DMS79 treated with DMSO at 0.1 percent for 48 hours (cell line): Measurements from ENCODE around the gene TBC1D22A.

Experiments
- DNase-seq: peaks from one replicate; lab custom pipeline; 2025; lab: John Stamatoyannopoulos, UW

The TBC1D22A gene

GRCh38 chr22:46995501-46996360 lies 233.3 kb downstream of the TBC1D22A start:
- no peak for DNase-seq

GRCh38 chr22:46996595-46997310 lies 234.3 kb downstream of the TBC1D22A start:
- no peak for DNase-seq

DNA sequence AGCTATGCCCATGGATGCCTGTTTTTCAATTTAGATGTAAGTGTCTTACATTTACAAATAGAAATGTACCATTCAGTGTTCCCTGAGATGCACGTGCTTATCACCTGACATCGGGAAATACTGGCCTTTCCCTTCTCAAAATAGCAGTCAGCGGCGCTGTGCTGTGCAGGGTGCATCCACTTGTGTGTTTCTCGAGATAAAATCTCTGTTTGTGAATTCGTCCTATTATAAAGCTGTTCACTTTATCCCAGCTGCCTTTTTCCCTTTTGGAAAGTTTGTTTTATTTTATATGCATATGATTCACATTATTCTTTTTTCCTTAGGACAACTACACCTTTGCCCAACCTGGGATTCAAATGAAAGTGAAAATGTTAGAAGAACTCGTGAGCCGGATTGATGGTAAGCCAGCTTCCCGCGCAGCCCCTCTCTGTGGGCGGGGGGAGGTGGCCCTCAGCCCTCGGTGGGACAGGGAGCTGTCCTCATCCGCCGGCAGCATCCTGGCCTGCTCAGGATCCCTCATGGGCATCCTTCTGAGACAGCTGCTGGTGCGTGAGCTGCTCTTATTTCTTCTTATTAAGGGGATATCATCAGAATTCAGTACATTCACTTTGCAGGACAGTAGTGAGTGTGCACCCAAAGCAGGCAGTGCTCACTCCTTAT lies 235.0 kb downstream of the TBC1D22A start:
- no peak for DNase-seq

DNA sequence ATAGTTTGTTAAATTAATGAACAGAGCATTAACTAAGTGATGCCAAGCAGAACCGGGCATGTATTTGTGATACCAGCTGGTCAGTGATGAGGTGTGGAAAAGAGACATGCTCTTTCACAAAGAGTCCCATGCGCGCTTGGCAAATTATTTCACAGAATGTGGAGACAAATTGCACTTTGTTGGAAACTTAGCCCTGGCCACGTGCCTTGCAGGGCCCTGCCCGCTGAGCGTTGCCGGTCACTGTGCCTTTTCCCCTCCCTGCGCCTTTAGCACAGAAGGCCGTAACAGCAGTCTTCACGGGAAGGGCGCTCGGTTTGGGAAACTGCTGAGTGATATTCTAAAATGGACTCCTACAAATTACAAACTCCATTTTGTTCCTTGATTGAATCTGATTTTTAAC lies 235.9 kb downstream of the TBC1D22A start:
- no peak for DNase-seq

GRCh38 chr22:47000256-47000655 lies 237.8 kb downstream of the TBC1D22A start:
- DNase-seq: no peak

GRCh38 chr22:47000888-47001287 lies 238.4 kb downstream of the TBC1D22A start:
- DNase-seq: no peak

DNA sequence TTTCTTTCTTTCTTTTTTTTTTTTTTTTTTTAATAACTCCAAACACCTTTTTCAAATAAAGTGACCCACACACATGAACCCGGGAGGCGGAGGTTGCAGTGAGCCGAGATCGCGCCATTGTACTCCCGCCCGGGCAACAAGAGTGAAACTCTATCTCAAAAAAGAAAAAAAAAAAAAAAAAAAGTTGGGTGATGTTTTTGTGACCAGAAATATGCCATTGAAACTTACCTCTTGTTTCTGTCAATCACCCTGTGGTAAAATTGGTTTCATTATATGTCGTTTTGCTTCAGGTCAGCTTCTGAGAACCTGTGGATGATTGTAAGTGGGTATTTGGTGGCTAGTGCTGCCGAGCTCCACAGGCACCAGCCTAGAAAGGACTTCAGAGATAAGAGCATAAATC lies 238.8 kb downstream of the TBC1D22A start:
- no peak for DNase-seq

DNA sequence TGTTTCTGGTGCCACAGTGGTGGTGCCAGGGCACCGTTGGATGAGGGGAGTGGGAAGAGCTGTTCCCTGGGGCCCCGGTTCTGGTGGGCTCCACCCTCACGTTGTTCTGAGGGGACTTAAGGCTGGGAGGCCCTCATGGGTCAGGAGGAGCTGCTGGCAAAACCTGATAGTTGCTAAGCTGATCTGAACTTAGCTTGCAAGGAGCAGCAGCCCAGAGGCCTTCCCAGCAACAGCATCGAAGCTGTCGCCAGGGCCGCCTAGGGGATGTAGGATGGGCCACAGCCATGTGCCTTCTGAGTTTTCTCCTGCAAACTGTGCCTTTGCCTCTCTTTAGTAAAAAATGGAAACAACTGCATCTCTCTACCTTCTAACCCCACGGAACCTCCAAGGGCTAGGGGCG lies 240.2 kb downstream of the TBC1D22A start:
- no peak for DNase-seq

GRCh38 chr22:47005506-47006408 lies 243.3 kb downstream of the TBC1D22A start:
- DNase-seq: no peak

DNA sequence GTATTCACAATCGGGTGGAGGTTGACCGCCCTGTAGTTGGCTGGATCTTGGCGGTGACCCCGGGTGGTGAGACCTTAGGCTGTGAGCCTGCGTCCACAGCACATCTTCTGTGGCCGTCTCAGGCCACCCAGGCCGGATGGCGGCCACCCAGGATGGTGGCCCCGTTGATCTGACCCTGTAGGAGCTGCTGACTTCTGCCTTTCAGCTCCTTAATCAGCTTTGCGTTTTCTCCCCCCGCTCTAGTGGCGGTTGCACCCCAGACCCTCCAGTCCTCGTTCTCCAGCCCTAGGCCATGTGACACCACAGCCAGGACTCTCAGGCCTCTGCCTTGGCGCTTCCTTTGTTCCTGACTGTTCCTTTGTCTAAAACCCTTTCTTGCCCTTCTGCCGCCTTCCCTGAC lies 244.0 kb downstream of the TBC1D22A start:
- no peak for DNase-seq

GRCh38 chr22:47006869-47007268 lies 244.4 kb downstream of the TBC1D22A start:
- DNase-seq: no peak

GRCh38 chr22:47007496-47007895 lies 245.0 kb downstream of the TBC1D22A start:
- DNase-seq: no peak

GRCh38 chr22:47008208-47008885 lies 245.9 kb downstream of the TBC1D22A start:
- no peak for DNase-seq

- no peak for DNase-seq
Measured at GRCh38 chr22:47009304-47010101, 247.1 kb downstream of the TBC1D22A start.

GRCh38 chr22:47010211-47010610 lies 247.8 kb downstream of the TBC1D22A start:
- no peak for DNase-seq

- no peak for DNase-seq
Measured at GRCh38 chr22:47011131-47011858, 248.8 kb downstream of the TBC1D22A start.

DNA sequence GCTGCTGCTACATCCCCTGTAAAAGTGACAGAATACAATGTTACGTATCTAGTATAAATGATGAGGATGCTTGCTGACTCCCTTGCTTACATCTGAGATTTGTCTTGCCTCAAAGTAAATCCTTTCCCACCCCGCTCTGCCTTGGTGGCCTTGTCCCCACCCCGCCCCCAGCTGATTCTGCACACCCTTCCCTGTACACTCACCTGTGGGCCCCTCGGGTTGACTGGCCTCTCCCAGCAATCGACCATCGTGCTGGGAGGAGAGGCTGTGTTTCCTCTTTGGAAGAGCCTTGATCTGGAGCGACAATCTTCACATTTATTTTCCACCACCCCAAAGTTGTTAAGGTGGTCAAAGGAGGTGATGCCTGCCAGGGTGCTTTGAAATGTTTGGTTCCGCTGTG lies 249.4 kb downstream of the TBC1D22A start:
- no peak for DNase-seq

DNA sequence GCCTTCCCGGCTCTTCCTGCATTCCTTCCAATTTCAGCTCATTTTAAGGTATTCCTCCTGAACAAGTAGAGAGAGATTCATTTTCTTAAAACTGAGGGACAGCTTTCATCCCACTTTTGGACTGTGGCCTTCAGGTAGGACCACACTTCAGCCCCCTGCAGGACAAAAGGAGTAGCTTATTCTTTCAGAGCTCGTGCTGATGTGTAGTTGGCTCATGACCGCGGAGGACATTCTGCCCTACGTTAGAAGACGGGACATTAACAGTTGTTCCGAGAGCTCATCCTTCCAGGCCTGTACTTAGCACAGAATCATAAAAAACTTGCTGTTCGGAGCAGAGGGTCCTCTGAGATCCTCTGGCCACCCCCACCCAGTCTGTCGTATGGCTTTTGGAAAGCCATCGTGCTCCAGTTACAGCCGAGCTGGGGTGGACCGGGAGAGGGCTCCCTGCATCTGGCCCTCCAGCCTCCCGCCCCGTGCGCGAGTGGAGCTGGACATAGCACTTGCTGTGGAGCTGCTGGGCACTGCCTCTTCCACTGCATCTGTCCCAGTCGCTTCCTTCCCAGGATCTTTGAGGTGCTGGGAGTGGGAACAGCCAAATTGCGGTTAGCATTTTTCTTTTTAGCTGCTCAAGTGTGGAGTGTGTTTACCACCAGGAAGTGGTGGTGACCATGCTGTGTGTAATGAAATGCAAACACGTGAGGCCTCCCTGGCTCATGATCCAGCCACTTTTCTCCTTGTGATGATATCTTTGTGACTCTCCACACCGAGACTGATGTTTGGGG lies 250.3 kb downstream of the TBC1D22A start:
- peak; percentile 35 for DNase-seq
